ENCODE results near the gene GTF3C5. TPM values are rescaled to one million over a fixed set of nuclear protein-coding genes. Genes with fewer than 3 reads are reported as not detected.
"Not testable (repeated sequence)": the region's sequence is repeated elsewhere in the genome, so short reads cannot be mapped to it uniquely, and the experiment has no call there.

Gene GTF3C5, protein sequence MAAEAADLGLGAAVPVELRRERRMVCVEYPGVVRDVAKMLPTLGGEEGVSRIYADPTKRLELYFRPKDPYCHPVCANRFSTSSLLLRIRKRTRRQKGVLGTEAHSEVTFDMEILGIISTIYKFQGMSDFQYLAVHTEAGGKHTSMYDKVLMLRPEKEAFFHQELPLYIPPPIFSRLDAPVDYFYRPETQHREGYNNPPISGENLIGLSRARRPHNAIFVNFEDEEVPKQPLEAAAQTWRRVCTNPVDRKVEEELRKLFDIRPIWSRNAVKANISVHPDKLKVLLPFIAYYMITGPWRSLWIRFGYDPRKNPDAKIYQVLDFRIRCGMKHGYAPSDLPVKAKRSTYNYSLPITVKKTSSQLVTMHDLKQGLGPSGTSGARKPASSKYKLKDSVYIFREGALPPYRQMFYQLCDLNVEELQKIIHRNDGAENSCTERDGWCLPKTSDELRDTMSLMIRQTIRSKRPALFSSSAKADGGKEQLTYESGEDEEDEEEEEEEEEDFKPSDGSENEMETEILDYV
- total RNA-seq: 35.5 and 36.3 TPM in 2 replicates

- peak; percentile 99 for DNase-seq (ENCODE audit: low read depth in 2 of 2)
Observed at GRCh38 chr9:133030317-133031129, at the start of gene GTF3C5. Gene GTF3C5, plus strand, starts transcription at chr9:133030997. Its CDS starts 15 bp downstream, at chr9:133031012.

DNA sequence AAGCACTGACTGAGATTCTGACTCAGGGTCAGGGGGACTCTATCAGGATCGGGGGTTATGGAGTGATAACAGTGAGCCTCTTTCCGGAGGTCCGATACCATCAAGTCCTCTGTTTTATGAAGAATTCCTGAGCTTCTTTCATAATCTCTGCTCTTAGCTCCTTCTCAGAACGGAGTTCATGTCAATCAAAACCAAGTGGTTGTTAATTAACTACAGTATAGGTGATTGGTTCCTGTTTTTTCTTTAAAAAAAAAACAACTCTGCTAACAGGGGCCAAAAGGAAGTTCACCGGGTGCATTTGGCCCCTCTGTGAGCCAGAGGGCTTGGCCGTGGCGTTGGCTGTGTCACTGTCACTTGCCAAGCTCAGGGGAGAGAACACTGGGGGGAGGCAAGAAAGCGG, 48.3 kb upstream of the GTF3C5 start:
- DNase-seq (ENCODE audit: low read depth in 2 of 2): no peak

- DNase-seq (ENCODE audit: low read depth in 2 of 2): no peak
Observed at GRCh38 chr9:132983491-132984201, 47.2 kb upstream of the GTF3C5 start.

- DNase-seq (ENCODE audit: low read depth in 2 of 2): no peak
Observed at GRCh38 chr9:132984202-132985070, 46.4 kb upstream of the GTF3C5 start.

DNA sequence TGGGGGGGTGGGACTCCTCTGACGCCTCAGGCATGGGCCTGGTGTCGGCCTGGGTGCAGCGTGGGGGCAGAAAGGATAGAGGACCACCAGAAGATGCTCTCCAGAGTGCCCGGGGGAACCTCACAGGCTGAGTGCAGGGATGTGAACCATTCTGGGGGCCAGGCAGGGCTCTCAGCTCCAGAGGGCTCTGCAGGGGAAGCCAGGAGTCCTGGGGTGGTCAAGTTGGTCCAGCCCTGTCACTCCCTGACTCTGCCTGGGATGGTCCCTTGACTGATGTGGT, 45.8 kb upstream of the GTF3C5 start:
- no peak for DNase-seq (ENCODE audit: low read depth in 2 of 2)

GRCh38 chr9:132985489-132985888, 45.3 kb upstream of the GTF3C5 start:
- no peak for DNase-seq (ENCODE audit: low read depth in 2 of 2)

GRCh38 chr9:132986114-132986513, 44.7 kb upstream of the GTF3C5 start:
- DNase-seq (ENCODE audit: low read depth in 2 of 2): no peak

- no peak for DNase-seq (ENCODE audit: low read depth in 2 of 2)
Observed at GRCh38 chr9:132986640-132987620, 43.9 kb upstream of the GTF3C5 start.

DNA sequence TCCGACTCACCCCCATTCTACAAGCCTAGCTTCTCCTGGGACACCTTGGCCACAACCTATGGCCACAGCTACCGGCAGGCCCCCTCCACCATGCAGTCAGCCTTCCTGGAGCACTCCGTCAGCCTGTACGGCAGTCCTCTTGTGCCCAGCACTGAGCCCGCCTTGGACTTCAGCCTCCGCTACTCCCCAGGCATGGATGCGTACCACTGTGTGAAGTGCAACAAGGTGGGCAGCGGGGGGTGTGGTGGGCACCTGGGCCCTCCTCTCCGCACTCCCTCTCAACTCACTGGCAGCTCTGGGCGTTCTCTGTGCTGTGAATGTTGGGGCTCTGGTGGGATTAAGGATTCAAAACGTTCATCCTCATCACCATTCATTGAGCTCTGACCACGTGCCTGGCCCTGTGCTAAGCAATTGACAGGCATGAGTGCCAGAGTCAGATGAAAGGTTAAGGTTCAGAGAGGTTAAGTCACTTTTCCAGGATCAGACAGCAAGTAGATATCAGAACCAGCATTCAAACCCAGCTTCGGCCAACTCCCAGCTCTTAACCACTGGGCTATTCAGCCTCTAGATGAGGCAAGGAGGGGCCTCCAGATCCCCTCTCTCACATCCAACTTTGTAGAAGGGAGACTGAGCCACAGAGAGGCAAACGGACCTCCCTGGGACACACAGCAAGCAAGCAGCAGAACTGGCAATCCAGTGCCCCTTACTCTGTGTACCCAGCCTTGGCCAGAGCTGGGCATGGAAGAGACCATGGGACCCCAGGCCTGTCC, 42.4 kb upstream of the GTF3C5 start:
- no peak for DNase-seq (ENCODE audit: low read depth in 2 of 2)

GRCh38 chr9:132989014-132989310, 41.8 kb upstream of the GTF3C5 start:
- no peak for DNase-seq (ENCODE audit: low read depth in 2 of 2)

GRCh38 chr9:132989414-132989996, 41.3 kb upstream of the GTF3C5 start:
- DNase-seq (ENCODE audit: low read depth in 2 of 2): no peak

DNA sequence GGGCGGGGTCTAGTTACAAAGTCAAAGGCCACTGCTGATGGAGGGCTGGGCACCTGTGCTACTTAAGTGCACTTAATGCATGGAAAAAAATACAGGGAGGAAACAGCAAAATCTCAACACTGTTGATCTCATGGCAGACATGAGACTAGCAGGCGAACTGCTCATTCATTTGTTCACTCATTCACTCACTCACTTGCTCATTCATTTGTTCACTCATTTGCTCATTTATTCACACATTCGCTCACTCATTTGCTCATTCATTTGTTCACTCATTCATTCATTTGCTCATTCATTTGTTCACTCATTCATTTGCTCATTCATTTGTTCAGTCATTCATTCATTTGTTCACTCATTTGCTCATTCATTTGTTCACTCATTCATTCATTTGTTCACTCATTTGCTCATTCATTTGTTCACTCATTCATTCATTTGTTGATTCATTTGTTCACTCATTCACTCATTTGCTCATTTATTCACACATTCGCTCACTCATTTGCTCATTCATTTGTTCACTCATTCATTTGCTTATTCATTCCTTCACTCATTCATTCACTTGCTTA, 40.7 kb upstream of the GTF3C5 start:
- not testable (repeated sequence) for DNase-seq (ENCODE audit: low read depth in 2 of 2)

- no peak for DNase-seq (ENCODE audit: low read depth in 2 of 2)
Observed at GRCh38 chr9:132990781-132991180, 40.0 kb upstream of the GTF3C5 start.

DNA sequence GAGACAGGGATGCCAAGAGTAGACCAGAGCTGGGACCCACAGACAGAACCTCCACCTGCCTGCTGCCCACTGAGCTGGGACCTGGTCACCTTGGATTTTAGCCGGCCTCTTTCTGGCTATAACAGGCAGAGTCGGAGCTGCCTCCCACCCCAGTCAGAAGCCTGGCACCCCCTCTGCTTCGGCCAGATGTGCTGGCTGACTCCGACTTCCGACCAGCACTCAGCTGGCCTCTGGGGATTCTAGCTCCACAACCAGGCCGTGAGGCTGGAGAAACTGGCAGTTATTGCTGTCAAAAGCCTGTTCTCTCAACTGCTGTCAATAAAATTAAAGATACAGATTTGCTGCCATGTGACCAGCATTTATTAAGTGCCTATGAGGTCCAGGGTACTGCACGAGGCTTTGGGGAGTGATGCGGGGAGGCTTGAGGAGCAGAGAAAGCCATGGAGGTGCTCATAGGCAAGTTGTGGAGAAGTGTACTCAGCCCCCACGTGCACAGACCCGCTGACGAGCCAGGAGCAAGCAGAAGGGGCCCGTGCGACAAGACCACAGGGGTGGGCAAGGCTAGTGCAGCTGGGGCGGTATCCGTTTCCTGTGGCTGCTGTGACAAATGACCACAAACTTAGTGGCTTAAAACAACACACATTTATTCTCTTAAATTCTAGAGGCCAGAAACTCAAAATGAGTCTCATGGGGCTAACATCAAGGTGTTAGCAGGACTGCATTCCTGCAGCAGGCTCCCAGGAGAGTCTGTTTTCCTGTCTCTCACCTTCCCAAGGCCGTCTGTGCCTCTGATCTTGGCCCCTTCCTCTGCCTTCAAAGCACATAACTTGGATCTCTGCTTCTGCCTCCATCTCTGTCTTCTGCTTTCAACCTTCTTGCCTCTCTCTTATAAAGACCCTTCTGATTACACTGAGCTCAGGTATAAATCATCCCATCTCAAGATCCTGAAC, 39.2 kb upstream of the GTF3C5 start:
- no peak for DNase-seq (ENCODE audit: low read depth in 2 of 2)

- no peak for DNase-seq (ENCODE audit: low read depth in 2 of 2)
Observed at GRCh38 chr9:132993511-132993939, 37.3 kb upstream of the GTF3C5 start.

DNA sequence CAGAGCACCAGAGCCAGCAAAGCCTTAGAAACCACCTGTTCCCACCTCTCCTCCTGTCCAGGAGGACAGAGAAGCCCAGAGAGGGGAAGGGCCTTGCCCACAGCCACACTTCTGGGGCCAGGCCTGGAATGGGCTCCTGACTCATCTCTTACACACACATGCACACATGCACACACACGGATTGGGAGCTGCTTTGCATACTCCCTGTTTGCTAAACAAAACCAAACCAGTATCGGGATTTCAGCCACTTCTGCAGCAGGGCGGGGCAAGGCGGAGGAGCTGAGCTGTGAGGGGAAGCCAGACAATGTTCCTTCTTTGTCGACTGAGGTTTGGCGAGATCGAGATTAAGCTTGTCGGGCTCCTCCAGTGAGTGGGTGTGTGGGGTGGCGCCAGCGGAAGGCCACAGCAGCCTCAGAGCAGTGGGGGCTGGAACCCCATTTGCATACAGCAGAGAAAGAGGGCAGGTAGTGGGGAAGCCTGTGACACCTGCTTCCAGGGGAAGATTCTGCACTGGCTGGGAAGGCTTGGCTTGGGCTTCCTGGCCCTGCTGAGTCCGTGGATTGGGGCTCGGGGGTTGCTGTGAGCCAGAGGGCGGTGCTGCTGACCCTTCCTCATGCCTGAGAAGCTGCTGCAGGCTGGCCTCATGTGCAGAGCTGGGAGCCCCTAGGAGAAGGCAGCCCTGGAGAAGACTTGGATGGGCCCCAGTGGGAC, 36.2 kb upstream of the GTF3C5 start:
- no peak for DNase-seq (ENCODE audit: low read depth in 2 of 2)

DNA sequence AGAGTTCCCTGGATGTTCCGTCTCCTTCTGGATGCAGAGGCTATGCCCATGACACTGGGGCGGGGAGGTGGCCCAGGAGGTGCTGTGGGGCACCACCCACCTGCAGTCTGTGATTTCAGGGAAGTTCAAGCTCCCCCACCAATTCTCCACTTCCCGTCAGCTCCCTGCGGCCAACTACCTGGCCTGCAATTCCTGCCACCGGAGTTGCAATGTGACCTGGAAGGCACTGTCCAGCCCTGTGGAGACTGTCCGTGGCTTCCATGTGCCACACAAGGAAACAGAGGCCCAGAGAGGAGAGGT, 35.7 kb upstream of the GTF3C5 start:
- DNase-seq (ENCODE audit: low read depth in 2 of 2): no peak
